Measurements from ENCODE around the gene ROCK1. TPM values are rescaled to one million over a fixed set of nuclear protein-coding genes. Genes with fewer than 3 reads are reported as not detected.
"Not testable (repeated sequence)": the region's sequence is repeated elsewhere in the genome, so short reads cannot be mapped to it uniquely, and the experiment has no call there.

Gene ROCK1
- total and polyA plus RNA-seq, 8 donors, result 50.2 to 93.2 (median 77.9) TPM

- H3K27me3 ChIP-seq, result no peaks in the 10 kb centered on the region
- no peaks in the 10 kb centered on the region for H3K4me1 ChIP-seq
- ATAC-seq (no peak), DNase-seq (no peak)
- H3K36me3 ChIP-seq, result peaks cover 0 to 58% of the 10 kb centered on the region in 2 donors
- intact Hi-C loops (cut with DNase I), result no loop called here
- no peak overlapping the region for H3K27ac ChIP-seq
- H3K9me3 ChIP-seq, result no peaks in the 10 kb centered on the region
- no peak overlapping the region for H3K4me3 ChIP-seq
- no peak for TF ChIP-seq CTCF (IDR thresholded peaks at IDR 0.05)
These were observed 148.6 kb downstream of the ROCK1 start for GRCh38 chr18:20963027-20963426.

- no peak overlapping the region for H3K4me3 ChIP-seq
- DNase-seq (no peak), ATAC-seq (no peak)
- no peak overlapping the region for H3K27ac ChIP-seq
- no peaks in the 10 kb centered on the region for H3K27me3 ChIP-seq
- peaks cover 0 to 49% of the 10 kb centered on the region in 2 donors for H3K36me3 ChIP-seq
- intact Hi-C loops (cut with DNase I), result no loop called here
- no peak for TF ChIP-seq CTCF (IDR thresholded peaks at IDR 0.05)
- H3K9me3 ChIP-seq, result peaks cover 0 to 4% of the 10 kb centered on the region in 2 donors
- no peaks in the 10 kb centered on the region for H3K4me1 ChIP-seq
These were observed 150.9 kb downstream of the ROCK1 start for GRCh38 chr18:20960735-20961134.

GRCh38 chr18:20950827-20951226, 160.8 kb downstream of the ROCK1 start:
- H3K9me3 ChIP-seq; DNase-seq; ATAC-seq; H3K4me1 ChIP-seq; H3K27me3 ChIP-seq; H3K27ac ChIP-seq; intact Hi-C loops (cut with DNase I); H3K4me3 ChIP-seq: not testable (repeated sequence)
- H3K36me3 ChIP-seq, result peaks cover 0 to 27% of the 10 kb centered on the region in 2 donors

Other genes starting within 250 kb of the ROCK1 start
- under 1 TPM; 0.55 to 0.67 TPM for gene GREB1L, start 130.4 kb upstream of the ROCK1 start, total RNA-seq
- gene GREB1L, start 130.4 kb upstream of the ROCK1 start, polyA plus RNA-seq (ENCODE audit: insufficient read length in 6 of 6), result 1 to 10 TPM in 1 of 6 donors, under 1 TPM in 5; 0.37 to 1.3 (median 0.83) TPM